T-helper 17 cell (primary cell): Measurements from ENCODE around the gene TMEM129. TPM values are rescaled to one million over a fixed set of nuclear protein-coding genes. Genes with fewer than 3 reads are reported as not detected.

ENCODE experiments used
- ATAC-seq: fragments of 150-1000 bp; cut with Tn5 transposase; 2 replicates; pipeline ENCODE4 v1.10.0; 2021; ENCODE audit warnings: mild to moderate bottlenecking, moderate library complexity
- DNase-seq, 3 donors: peaks; one replicate each; pipeline versions ENCODE4 v3.0.0 to v3.0.0-alpha.2; 2020 to 2021
- H3K9me3 ChIP-seq: one replicate; pipeline ENCODE4 v1.7.0; 2013; ENCODE audit warnings: low read length, mild to moderate bottlenecking; ENCODE audit not compliant: control insufficient read depth, poor library complexity, severe bottlenecking
- H3K27ac Mint-ChIP-seq: one replicate; pipeline ENCODE4 v1.8.0; 2022; ENCODE audit warnings: mild to moderate bottlenecking, moderate library complexity, mixed read lengths
- H3K27me3 Mint-ChIP-seq: one replicate; pipeline ENCODE4 v1.8.0; 2022; ENCODE audit warnings: mixed read lengths
- H3K36me3 Mint-ChIP-seq: one replicate; pipeline ENCODE4 v1.8.0; 2022; ENCODE audit warnings: low read depth, mixed read lengths
- H3K4me1 Mint-ChIP-seq: one replicate; pipeline ENCODE4 v1.8.0; 2022; ENCODE audit warnings: mild to moderate bottlenecking, mixed read lengths
- H3K4me3 Mint-ChIP-seq: one replicate; pipeline ENCODE4 v1.8.0; 2022; ENCODE audit warnings: mild to moderate bottlenecking, moderate library complexity, mixed read lengths
- total RNA-seq, 4 donors: library from RNA in 2 of 4; stranded (reverse) in 2 of 4; gene quantifications; one replicate each; pipeline ENCODE4 v1.2.3 and lab custom pipeline; 2022 to 2026

Gene TMEM129
- total RNA-seq, 2 donors from 2014 or later = 18.4 to 18.5 TPM

GRCh38 chr4:1763070-1763549 is 42.0 kb upstream of the TMEM129 start:
- Mint-ChIP-seq H3K27ac (no peak overlapping the region), H3K36me3 (no peaks in the 10 kb centered on the region), H3K27me3 (peaks cover 15% of the 10 kb centered on the region), H3K4me1 (peaks cover 7% of the 10 kb centered on the region), H3K4me3 (no peak overlapping the region)
- no peak for ATAC-seq
- H3K9me3 ChIP-seq = no peaks in the 10 kb centered on the region
- no peak for DNase-seq

GRCh38 chr4:1762264-1763010 is 41.3 kb upstream of the TMEM129 start:
- ATAC-seq (no peak), DNase-seq (no peak)
- Mint-ChIP-seq H3K36me3 (no peaks in the 10 kb centered on the region), H3K4me1 (peaks cover 5% of the 10 kb centered on the region), H3K27me3 (peaks cover 15% of the 10 kb centered on the region), H3K27ac (no peak overlapping the region), H3K4me3 (no peak overlapping the region)
- H3K9me3 ChIP-seq = no peaks in the 10 kb centered on the region

- H3K4me1 Mint-ChIP-seq = peaks cover 5% of the 10 kb centered on the region
- peaks cover 15% of the 10 kb centered on the region for H3K27me3 Mint-ChIP-seq
- no peak overlapping the region for H3K27ac Mint-ChIP-seq
- DNase-seq (no peak), ATAC-seq (no peak)
- H3K36me3 Mint-ChIP-seq = no peaks in the 10 kb centered on the region
- H3K9me3 ChIP-seq = no peaks in the 10 kb centered on the region
- no peak overlapping the region for H3K4me3 Mint-ChIP-seq
Measured at GRCh38 chr4:1761130-1761689, 40.1 kb upstream of the TMEM129 start.

GRCh38 chr4:1760521-1761071 is 39.5 kb upstream of the TMEM129 start:
- Mint-ChIP-seq H3K4me3 (no peak overlapping the region), H3K27me3 (peaks cover 14% of the 10 kb centered on the region), H3K27ac (no peak overlapping the region), H3K4me1 (peaks cover 3% of the 10 kb centered on the region), H3K36me3 (no peaks in the 10 kb centered on the region)
- ATAC-seq = no peak
- DNase-seq = no peak
- H3K9me3 ChIP-seq = no peaks in the 10 kb centered on the region

GRCh38 chr4:1759818-1760223 is 38.7 kb upstream of the TMEM129 start:
- no peaks in the 10 kb centered on the region for H3K9me3 ChIP-seq
- Mint-ChIP-seq H3K4me3 (no peak overlapping the region), H3K4me1 (no peaks in the 10 kb centered on the region), H3K27ac (no peak overlapping the region), H3K27me3 (peaks cover 7% of the 10 kb centered on the region), H3K36me3 (no peaks in the 10 kb centered on the region)
- DNase-seq = no peak
- no peak for ATAC-seq

GRCh38 chr4:1759170-1759817 is 38.2 kb upstream of the TMEM129 start:
- DNase-seq (no peak), ATAC-seq (no peak)
- Mint-ChIP-seq H3K4me3 (no peak overlapping the region), H3K27me3 (peaks cover 7% of the 10 kb centered on the region), H3K36me3 (no peaks in the 10 kb centered on the region), H3K4me1 (no peaks in the 10 kb centered on the region), H3K27ac (no peak overlapping the region)
- no peaks in the 10 kb centered on the region for H3K9me3 ChIP-seq

GRCh38 chr4:1758306-1759121 is 37.4 kb upstream of the TMEM129 start:
- ATAC-seq (no peak), DNase-seq (no peak)
- H3K27ac Mint-ChIP-seq = no peak overlapping the region
- H3K4me3 Mint-ChIP-seq = no peak overlapping the region
- H3K4me1 Mint-ChIP-seq = no peaks in the 10 kb centered on the region
- H3K36me3 Mint-ChIP-seq = no peaks in the 10 kb centered on the region
- no peaks in the 10 kb centered on the region for H3K9me3 ChIP-seq
- peaks cover 7% of the 10 kb centered on the region for H3K27me3 Mint-ChIP-seq

GRCh38 chr4:1757836-1758235 is 36.7 kb upstream of the TMEM129 start:
- DNase-seq (no peak), ATAC-seq (no peak)
- Mint-ChIP-seq H3K36me3 (no peaks in the 10 kb centered on the region), H3K27ac (no peak overlapping the region), H3K27me3 (peaks cover 7% of the 10 kb centered on the region), H3K4me1 (no peaks in the 10 kb centered on the region), H3K4me3 (no peak overlapping the region)
- no peaks in the 10 kb centered on the region for H3K9me3 ChIP-seq

- H3K9me3 ChIP-seq = no peaks in the 10 kb centered on the region
- no peak overlapping the region for H3K27ac Mint-ChIP-seq
- no peak for DNase-seq
- no peaks in the 10 kb centered on the region for H3K36me3 Mint-ChIP-seq
- H3K4me1 Mint-ChIP-seq = no peaks in the 10 kb centered on the region
- H3K27me3 Mint-ChIP-seq = peaks cover 2% of the 10 kb centered on the region
- no peak overlapping the region for H3K4me3 Mint-ChIP-seq
- ATAC-seq = no peak
Measured at GRCh38 chr4:1756893-1757779, 36.0 kb upstream of the TMEM129 start.

GRCh38 chr4:1756079-1756478 is 35.0 kb upstream of the TMEM129 start:
- no peaks in the 10 kb centered on the region for H3K27me3 Mint-ChIP-seq
- H3K36me3 Mint-ChIP-seq = no peaks in the 10 kb centered on the region
- no peak for ATAC-seq
- H3K4me1 Mint-ChIP-seq = no peaks in the 10 kb centered on the region
- no peak overlapping the region for H3K27ac Mint-ChIP-seq
- no peak for DNase-seq
- H3K4me3 Mint-ChIP-seq = no peak overlapping the region
- no peaks in the 10 kb centered on the region for H3K9me3 ChIP-seq

- ATAC-seq = no peak
- H3K9me3 ChIP-seq = no peaks in the 10 kb centered on the region
- no peaks in the 10 kb centered on the region for H3K4me1 Mint-ChIP-seq
- no peak overlapping the region for H3K4me3 Mint-ChIP-seq
- H3K27ac Mint-ChIP-seq = no peak overlapping the region
- no peaks in the 10 kb centered on the region for H3K27me3 Mint-ChIP-seq
- DNase-seq = no peak
- no peaks in the 10 kb centered on the region for H3K36me3 Mint-ChIP-seq
Measured at GRCh38 chr4:1755297-1755696, 34.2 kb upstream of the TMEM129 start.

- ATAC-seq (no peak), DNase-seq (no peak)
- Mint-ChIP-seq H3K27ac (no peak overlapping the region), H3K36me3 (no peaks in the 10 kb centered on the region), H3K4me3 (no peak overlapping the region), H3K27me3 (no peaks in the 10 kb centered on the region), H3K4me1 (no peaks in the 10 kb centered on the region)
- no peaks in the 10 kb centered on the region for H3K9me3 ChIP-seq
Measured at GRCh38 chr4:1754336-1754735, 33.2 kb upstream of the TMEM129 start.
